Activated CD8-positive, alpha-beta memory T cell treated with anti-CD3 and anti-CD28 coated beads for 1 hour (primary cell): ENCODE data around the gene CRAT.

Source experiments
- DNase-seq, 2 donors: peaks; one replicate each; pipeline ENCODE4 v3.0.0-alpha.2; 2020; ENCODE audit warnings: low read depth in 1 of 2; ENCODE audit errors: extremely low read depth in 1 of 2

Gene CRAT

DNA sequence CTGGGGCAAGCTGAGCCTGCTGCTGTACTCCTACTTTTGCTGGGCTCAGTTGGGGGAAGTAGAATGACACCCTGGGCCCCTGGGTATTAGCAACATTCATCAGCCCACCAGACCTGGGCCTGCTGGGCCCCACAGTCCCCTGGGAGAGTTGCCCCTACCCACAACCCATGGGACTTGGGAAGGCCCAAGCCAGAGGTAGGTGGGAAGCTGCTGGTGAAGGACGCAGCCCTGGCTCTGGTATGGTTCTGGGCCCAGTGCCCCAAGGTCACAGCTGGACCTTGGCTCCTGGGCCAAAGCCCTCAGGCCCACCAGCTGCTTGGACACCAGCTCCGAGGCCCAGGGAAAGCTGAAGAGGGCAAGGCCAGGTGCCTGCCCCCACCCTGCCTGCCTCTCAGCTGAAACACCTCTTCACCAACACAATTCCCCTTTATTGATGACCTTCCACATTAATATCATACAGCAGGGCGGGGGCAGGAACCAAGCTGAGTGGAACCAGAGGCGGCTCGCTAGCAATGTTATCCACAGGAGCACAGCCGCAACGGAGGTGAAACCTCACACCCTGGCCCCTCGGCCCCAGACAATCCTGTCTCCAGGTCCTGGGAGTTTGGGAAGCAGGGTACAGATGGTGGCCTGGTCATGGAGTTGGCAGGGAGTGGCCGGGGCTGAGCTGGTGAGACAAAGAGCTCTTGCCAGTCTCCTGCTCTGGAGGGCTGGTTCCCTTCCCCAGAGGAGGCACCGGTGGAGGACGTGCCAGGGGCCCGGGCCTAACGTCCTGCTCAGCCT lies 16.0 kb downstream of the CRAT start:
- DNase-seq = no peak

DNA sequence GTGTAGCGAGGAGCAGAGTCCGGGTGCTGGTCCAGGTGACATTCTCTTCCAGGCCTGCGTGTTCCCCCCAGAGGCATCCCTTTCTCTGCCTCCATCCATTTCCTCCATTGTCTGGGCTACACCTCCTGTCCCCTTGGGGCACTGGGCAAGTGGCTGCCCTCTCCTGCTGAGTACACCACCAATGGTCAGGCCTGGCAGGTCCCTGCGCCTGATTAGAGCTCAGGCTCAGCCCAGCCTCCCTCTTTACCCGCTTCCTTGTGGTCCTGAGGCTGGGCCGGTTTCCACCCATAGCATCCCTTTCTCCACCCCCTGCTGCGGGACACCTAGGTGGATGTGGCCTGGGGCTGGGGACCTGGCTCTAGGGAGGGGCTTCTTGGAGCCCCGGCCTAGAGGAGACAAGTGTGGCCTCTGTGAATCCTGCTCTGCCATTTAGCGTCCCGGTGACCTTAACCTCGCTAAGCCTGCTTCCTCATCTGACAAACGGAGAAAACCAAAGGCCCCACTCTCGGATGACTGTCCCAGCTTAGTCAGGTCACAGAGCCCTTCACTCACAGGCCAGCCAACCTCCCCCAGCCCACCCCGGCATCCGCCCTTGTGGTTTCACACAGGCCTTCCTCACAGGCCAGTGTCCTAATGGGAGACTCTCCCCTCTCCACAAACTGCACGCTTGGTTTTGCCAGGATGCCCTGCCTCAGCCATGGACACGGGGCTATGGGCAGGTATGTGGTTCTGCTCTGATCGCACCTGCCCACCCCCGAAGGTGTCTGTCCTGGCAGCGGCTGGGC lies 16.8 kb downstream of the CRAT start:
- no peak for DNase-seq

DNA sequence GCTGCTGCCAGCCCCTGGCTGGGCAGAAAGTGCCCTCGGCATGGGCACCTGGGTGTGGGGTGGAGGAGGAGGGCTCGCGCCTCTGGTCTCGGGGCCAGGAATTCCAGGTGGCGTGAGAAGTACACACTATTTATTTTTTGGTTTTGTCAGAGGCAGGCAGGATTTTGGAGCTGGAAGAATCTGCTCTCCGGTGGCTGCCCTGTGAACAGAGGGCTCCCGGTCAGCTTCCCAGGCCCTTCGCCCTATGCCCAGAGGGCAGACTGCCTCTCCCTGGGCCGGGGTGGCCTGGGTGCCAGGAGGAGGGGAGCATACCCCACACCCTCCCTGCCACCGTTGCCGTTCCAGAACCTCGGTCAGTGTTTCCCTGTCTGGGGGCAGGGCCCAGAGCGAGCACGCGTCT lies 21.3 kb downstream of the CRAT start:
- no peak for DNase-seq

DNA sequence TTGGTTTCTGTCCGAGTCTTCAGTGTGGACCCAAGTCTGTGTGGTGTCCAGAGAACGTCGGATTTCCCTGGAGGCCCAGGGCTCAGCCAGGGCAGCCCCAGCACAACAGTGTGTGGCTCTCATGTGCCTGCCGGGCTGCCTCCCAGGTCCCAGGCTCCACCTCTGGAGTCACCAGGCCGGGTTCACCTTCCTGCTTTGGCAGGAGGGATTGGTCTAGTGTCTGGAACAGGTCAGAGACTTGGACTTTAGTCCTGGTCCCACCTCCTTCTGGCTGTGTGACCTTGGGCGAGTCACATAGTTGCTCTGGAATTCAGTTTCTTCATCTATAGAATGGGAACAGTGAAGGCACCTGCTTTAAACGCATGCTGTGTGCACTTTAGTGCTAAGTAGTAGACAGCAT lies 26.5 kb downstream of the CRAT start:
- DNase-seq = no peak

DNA sequence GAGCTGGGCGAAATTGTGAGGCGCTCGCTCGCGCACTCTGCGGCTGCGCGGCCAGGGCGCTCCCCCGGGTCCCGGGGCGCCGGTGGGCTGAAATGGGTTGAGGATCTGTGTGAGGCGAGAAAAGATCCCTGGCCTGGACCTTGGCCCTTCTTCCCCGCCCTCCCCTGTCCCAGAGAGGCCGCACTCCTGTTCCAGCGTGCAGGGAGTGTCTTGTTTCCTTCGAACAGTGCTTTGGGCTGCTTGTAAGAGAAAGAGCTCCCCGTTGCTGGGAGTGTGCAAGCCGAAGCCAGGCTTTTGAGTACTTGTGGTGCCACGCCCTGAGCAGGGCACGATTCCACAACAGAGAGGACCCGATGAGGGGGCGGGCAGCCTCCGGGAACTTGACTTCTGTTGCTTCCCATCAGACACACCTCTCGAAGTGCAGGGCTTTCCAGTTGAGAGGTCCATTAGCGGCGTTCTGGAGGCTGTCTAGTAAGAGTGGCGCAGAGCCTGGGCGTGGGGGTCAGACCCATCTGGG lies 29.1 kb downstream of the CRAT start:
- no peak for DNase-seq

DNA sequence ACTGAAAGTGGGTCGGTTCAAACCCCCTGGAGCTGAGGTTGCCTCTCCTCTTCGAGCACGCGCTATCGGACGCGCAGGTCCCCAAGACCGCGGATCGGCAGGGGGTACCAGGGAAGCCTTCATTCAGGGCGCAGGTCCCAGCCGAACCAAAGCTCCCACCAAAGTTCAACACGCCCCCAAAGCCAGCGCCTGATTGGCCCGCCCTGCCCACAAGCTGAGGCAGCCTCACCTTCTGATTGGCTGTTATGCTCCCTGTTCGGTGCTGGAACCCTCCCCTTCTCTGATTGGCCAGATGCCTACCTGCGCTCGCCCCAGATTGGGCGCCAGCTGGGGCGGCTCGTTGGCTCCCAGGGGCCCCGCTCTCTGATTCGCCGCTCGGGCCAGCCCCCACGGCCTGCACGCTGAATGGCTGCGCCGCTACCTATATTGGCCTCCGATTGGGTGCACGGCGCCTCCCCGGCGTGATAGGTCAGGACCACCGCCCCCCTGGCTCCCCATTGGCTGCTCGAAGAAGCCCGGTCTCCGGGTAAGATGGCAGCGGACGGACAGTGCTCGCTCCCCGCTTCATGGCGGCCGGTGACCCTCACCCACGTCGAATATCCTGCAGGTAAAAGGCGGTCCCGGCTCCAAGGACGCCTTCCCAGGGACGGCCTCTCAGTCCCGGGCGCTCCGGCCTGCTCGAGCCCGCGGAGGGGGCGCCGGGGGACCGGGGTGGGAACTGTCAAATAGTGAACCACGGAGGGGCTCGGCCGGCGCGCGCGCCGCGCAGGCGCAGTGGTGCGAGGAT lies 29.8 kb downstream of the CRAT start, which contains the start of gene DOLPP1:
Gene DOLPP1, plus strand, starts transcription at position 511 of the 787 bp plus-strand sequence. Its CDS starts 21 bp downstream, at position 532.
- peak; percentile 95 to 97 for DNase-seq

DNA sequence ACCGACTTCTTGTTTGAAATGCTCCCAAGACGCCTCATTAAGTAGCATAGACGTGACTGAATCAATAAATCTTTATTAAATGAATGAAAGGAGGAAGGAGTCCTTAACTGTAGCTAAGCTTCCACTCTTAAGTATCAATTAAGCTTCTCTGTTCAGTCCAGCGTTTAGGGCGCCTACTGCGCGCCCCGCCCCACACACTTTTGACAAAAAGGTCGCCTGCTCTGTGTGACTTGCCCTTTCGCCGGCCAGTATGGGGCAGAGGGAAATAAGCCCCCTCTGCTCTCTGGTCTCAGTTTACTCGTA lies 30.3 kb downstream of the CRAT start:
- DNase-seq = no peak

DNA sequence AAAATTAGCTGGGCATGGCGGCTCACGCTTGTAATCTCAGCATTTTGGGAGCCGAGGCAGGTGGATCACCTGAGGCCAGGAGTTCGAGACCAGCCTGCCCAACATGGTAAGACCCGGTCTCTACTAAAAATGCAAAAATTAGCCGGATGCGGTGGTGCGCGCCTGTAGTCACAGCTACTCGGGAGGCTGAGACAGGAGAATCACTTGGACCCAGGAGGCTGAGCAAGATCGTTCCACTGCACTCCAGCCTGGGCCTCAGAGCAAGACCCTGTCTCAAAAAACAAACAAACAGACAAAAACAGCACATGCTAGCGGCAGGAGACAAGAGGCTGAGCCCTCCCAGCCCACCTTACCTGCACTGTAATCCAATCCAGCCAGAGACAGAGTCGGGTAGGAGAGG lies 30.8 kb downstream of the CRAT start:
- no peak for DNase-seq

DNA sequence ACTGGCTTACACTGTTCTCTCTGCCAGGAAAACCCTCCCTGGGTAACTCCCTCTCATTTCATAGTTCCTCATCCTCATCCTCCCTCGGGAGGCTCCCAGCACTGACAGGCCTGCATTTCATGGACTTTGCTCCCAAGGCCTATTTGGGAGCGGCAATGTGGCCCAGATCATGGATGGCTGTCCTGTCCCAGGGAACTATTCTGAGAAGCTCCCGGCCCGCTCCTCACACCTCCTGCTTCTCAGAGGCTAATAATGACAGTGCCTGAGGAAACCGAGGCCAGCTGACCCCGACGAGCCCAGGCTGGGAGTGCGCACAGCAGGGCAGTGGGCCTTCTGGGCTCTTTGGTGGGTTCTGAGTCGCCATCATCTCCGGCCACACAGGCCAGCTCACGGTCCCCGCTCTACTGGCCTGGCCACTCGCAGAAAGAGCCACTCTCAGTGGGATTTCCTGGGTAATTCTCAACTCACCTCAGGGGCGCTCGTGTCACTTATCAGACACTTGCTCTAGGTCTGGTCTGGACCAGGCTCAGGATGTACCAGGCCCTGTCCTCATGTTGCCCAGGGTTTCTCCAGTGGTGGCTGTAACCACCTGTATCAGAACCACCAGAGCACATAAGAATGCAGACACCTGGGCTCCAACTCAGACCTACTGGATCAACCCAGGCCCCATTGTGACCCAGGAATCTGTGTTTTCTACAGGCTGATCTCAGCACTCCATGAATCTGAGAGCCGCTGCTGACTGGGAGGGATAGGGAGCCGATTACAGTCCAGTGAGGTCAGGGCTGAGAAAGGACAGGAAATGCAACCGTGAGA lies 31.7 kb downstream of the CRAT start:
- no peak for DNase-seq

DNA sequence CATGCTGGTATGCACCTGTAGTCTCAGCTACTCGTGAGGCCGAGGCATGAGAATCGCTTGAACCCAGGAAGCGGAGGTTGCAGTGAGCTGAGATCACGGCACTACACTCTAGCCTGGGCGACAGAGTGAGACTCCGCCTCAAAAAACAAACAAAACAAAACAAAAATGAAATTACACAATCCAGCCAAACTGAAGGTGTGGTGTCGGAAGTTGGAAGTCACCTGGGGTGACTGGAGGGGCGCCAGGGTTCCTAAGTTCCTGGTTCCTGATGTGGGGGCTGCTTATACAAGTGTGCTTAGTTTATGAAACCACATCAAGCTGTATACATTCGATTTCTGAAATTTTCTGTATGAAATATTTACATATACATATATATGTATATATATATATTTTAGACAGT lies 33.4 kb downstream of the CRAT start:
- DNase-seq = no peak

DNA sequence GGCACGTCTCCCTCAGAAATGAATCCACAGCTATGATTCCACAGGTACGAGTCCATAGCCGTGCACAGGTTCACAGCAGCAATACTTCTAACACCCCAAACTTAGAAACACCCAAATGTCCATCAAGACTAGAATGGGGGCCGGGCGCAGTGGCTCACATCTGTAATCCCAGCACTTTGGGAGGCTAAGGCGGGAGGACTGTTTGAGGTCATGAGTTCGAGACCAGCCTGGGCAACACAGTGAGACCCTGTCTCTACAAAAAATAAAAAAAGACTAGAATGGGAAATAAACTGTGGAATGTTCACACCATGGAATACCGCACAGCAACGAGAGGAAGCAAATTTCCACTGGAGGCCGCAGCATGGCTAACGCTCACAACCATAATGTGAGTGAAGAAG lies 34.0 kb downstream of the CRAT start:
- no peak for DNase-seq

DNA sequence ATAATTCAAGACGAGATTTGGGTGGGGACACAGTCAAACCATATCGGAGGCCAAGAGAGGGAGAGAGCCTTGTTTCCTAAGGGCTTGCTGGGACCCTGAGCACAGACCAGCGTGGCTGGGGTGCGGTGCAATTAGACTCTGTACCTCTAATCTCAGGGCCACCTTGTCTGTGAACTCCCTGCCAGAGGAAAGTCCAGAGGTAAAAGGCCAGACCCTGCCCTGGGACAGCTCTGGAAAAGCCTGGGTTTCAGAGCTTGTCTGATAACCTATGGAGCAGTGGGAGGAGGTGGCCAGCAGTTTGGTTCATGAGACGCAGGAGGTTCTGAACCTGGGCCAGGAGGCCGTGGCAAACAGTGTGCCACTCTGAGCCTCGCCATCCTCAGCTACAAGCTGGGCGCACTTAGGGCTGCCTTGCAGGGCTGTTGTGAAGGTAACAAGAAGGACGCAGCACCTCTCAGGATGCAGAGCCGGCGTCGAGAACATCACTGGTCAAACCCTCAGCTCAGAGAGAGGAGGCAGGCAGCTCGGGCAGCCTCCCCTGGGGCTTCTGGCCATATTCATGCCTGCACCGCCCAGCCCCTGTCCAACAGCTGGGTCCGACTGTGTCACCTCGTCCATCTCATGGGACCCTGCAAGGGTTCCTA lies 34.5 kb downstream of the CRAT start:
- DNase-seq = no peak

DNA sequence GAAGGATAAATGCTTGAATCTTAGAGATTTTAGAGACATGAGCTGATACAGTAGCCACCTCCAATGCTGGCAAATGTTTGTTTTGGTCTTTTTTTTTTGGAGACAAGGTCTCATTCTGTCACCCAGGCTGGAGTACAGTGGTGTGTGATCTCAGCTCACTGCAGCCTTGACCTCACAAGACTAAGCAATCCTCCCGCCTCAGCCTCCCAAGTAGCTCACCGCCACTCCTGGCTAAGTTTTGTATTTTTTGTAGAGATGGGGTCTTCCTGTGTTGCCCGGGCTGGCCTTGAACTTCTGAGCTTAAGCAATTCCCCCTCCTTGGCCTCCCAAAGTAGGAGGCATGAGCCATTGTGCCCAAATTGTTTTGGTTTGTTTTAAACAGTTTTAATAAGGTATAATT lies 36.5 kb downstream of the CRAT start:
- no peak for DNase-seq

DNA sequence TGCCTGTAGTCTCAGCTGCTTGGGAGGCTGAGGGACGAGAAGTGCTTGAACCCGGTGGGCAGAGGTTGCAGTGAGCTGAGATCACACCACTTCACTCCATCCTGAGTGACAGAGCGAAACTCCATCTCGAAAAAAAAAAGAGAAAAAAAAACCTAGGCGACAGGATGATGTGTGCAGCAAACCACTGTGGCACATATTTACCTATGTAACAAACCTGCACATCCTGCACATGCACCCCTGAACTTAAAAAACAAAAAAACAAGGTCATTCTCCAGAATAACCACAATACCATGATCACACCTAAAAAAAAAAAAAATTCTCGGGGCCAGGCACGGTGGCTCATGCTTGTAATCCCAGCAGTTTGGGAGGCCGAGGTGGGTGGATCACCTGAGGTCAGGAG lies 37.2 kb downstream of the CRAT start:
- no peak for DNase-seq

DNA sequence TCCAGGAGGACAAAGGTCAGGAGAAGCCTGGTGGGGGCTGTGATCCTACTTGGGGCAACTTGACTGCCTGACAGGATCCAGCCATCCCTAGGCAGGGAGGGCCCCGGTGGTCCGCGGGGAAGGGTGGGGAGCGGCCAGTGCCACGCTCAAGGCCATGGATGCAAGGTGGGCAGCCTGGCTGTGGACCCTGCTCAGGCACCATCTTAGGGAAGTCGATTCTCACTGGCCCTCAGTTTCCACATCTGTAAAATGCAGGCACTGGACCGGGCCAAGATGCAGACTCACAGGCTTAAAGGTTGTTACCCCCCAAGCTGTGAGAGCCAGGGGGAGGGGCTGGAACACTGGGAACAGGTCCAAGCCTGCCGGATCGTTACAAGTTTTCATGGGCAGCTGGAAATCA lies 38.4 kb downstream of the CRAT start:
- no peak for DNase-seq

DNA sequence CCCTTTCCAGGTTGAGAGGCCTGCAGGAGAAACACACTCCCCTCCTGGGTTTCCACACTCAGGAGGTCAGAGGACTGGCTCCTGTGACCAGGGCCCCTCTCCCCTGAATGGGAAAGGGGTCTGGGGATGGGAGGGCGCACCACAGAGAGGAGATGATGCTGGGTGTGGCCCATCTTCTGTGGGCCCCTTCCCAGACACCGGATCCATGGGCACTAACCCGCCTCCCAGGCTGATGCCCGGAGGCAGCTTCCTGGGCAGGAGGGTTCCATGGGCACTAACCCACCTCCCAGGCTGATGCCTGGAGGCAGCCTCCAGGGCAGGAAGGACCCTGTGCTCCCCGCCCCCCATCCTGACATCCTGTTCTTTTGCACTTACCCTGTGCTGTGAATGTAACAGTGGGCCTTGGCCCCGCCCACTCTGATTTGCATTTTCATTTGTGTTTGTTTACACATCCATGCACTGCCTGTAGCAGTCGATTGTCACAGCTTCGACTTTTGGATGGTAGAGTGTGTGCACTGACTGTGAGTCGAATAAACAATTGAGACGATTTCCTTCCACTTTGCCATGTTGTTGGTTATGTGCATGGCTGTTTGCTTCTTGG lies 39.0 kb downstream of the CRAT start:
- DNase-seq = no peak

DNA sequence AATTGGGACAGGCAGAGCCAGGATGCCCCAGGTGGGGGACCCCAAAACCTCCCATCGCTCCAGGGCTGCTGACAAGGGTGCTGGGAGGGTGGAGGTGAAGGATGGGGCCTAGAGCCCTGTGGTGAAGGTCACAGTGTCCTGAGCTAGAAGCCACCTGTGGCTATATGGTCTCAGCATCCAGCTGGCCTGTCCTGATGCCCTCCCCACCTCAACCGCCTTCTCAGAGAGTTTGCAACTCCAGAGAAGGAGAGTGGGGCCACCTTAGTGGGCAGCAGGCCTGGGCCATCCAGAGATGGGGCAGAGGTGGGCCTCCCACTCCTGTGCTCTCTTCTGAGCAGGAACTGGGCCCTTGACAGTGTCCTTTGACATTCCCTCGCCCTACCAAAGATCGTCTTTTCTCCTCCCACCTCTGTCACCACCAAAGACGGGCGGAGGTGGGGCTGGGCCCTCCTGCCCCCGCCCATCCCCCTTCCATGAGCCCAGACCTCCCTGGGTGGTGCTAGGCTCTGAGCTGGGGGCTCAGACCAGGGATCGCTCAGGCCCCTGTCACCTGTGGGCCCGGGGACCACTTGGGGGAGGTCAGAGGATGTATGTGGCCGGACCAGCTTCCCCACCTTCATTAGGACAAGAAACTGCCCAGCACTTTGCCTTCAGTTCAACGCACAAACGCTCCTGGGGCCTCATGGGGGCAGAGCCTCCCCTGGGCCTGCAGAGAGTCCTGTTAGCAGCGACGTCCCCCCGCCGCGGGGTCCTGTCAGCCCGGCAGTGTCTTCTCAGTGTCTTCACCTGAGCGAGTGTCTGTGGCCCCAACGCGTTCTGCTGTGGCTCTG lies 39.7 kb downstream of the CRAT start:
- DNase-seq = no peak

DNA sequence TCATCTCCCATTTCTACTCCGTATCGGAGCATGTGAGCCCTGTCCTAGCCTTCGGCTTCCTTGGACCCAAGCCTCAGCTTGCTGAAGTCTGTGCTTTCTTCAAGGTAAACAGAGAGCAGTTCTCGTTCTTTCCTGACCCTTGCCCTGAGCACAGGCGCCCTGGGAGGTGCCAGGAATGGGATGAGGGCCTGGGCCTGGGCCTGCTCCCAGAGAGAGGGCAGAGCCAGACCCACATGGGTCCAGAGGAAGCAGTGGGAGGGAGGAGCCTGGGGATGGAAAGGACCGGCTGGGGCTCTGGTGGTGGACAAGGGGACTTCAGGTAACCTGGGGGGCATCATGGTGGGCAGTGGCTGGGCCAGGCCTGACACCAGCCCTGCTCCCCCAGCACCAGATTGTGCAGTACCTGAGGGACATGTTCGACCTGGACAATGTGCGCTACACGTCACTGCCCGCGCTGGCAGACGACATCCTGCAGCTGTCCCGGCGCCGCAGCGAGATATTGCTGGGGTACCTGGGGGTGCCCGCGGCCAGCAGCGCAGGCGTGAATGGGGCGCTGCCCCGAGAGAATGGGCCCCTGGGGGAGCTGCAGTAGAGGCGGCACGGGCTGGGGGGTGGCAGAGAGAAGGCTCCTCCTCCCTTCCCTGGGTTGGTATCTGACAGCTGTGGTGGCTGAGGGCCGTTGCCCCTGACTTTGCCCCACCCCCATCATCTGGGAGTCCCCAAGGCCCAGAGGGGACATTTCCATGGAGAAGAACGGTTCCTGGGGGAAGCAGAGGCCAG lies 40.5 kb downstream of the CRAT start:
- DNase-seq = no peak
